Liver (tissue), 9 donors: ENCODE data around the gene CTRB1. TPM values are rescaled to one million over a fixed set of nuclear protein-coding genes. Genes with fewer than 3 reads are reported as not detected.

Experiments
- DNase-seq: peaks from one replicate; pipeline ENCODE4 v3.0.0-alpha.2; 2017; ENCODE audit warnings: low spot score
- H3K27ac ChIP-seq, 2 donors: one replicate each; pipeline ENCODE4 v1.7.0; 2013; ENCODE audit warnings: inconsistent platforms in 2 of 2, low read length in 2 of 2, control low read depth in 1 of 2, low read depth in 1 of 2, mild to moderate bottlenecking in 1 of 2
- H3K27me3 ChIP-seq, 4 donors: one replicate each; pipeline versions ENCODE4 v1.6.1 to v1.7.0; 2013; ENCODE audit warnings: low read length in 3 of 4, inconsistent platforms in 1 of 4, mild to moderate bottlenecking in 1 of 4, moderate library complexity in 1 of 4; ENCODE audit not compliant: control insufficient read depth in 4 of 4, insufficient read depth in 4 of 4
- H3K36me3 ChIP-seq, 4 donors: one replicate each; pipeline versions ENCODE4 v1.6.1 to v1.7.0; 2013; ENCODE audit warnings: low read length in 3 of 4, mild to moderate bottlenecking in 3 of 4, low read depth in 1 of 4, moderate library complexity in 1 of 4; ENCODE audit not compliant: control insufficient read depth in 4 of 4, insufficient read depth in 3 of 4
- H3K4me1 ChIP-seq, 4 donors: one replicate each; pipeline versions ENCODE4 v1.6.1 to v1.7.0; 2013; ENCODE audit warnings: low read length in 3 of 4, mild to moderate bottlenecking in 3 of 4, moderate library complexity in 1 of 4; ENCODE audit not compliant: control insufficient read depth in 4 of 4, insufficient read depth in 4 of 4
- H3K4me3 ChIP-seq, 3 donors: one replicate each; pipeline versions ENCODE4 v1.6.1 to v1.7.0; 2013; ENCODE audit warnings: low read length in 3 of 3, control low read depth in 1 of 3, low read depth in 1 of 3, mild to moderate bottlenecking in 1 of 3
- H3K9ac ChIP-seq, 2 donors: one replicate each; pipeline ENCODE4 v1.7.0; 2013; ENCODE audit warnings: low read length in 2 of 2, mild to moderate bottlenecking in 2 of 2, moderate library complexity in 2 of 2, control low read depth in 1 of 2, low read depth in 1 of 2
- H3K9me3 ChIP-seq, 4 donors: one replicate each; pipeline versions ENCODE4 v1.6.1 to v1.7.0; 2013; ENCODE audit warnings: low read length in 3 of 4; ENCODE audit not compliant: control insufficient read depth in 4 of 4
- ATF3 ChIP-seq: IDR thresholded peaks from 2 replicates; pipeline ENCODE4 v1.6.1; 2016; ENCODE audit warnings: antibody characterized with exemption
- CTCF ChIP-seq: fragments of 150-350 bp; IDR thresholded peaks from 2 replicates; pipeline ENCODE4 v1.5.1; 2017; ENCODE audit warnings: improper control_type of control experiment, low read depth, low read length; ENCODE audit not compliant: missing input control
- FOXA1 ChIP-seq: IDR thresholded peaks from 2 replicates; pipeline ENCODE4 v1.6.1; 2016; ENCODE audit warnings: antibody characterized with exemption
- FOXA2 ChIP-seq: IDR thresholded peaks from 2 replicates; pipeline ENCODE4 v1.6.1; 2016; ENCODE audit warnings: antibody characterized with exemption
- GABPA ChIP-seq, 2 donors: IDR thresholded peaks in 1 of 2; conservative IDR thresholded peaks in 1 of 2; 2 replicates each; pipeline ENCODE4 v1.6.1; 2016; ENCODE audit warnings: antibody characterized with exemption in 2 of 2, mild to moderate bottlenecking in 1 of 2, moderate library complexity in 1 of 2
- HNF4A ChIP-seq, 2 donors: conservative IDR thresholded peaks; 2 replicates each; pipeline ENCODE4 v1.6.1; 2016; ENCODE audit warnings: antibody characterized with exemption in 2 of 2, mild to moderate bottlenecking in 2 of 2
- HNF4G ChIP-seq: IDR thresholded peaks from 2 replicates; pipeline ENCODE4 v1.6.1; 2016; ENCODE audit warnings: antibody characterized with exemption
- JUND ChIP-seq, 2 donors: IDR thresholded peaks; 2 replicates each; pipeline ENCODE4 v1.6.1; 2016; ENCODE audit warnings: antibody characterized with exemption in 2 of 2
- MAX ChIP-seq: IDR thresholded peaks from 2 replicates; pipeline ENCODE4 v1.6.1; 2016; ENCODE audit warnings: antibody characterized with exemption
- RAD21 ChIP-seq, 2 donors: IDR thresholded peaks; 2 replicates each; pipeline ENCODE4 v1.6.1; 2016; ENCODE audit warnings: antibody characterized with exemption in 2 of 2, mild to moderate bottlenecking in 2 of 2
- REST ChIP-seq: IDR thresholded peaks from 2 replicates; pipeline ENCODE4 v1.6.1; 2016; ENCODE audit warnings: antibody characterized with exemption, mild to moderate bottlenecking
- SP1 ChIP-seq: IDR thresholded peaks from 2 replicates; pipeline ENCODE4 v1.6.1; 2018; ENCODE audit warnings: antibody characterized with exemption, mild to moderate bottlenecking
- ZBTB33 ChIP-seq: IDR thresholded peaks from 2 replicates; pipeline ENCODE4 v1.6.1; 2016; ENCODE audit warnings: antibody characterized with exemption
- WGBS: extraction: QIAGEN DNeasy Blood & Tissue Kit; methylation state at CpG from one replicate; pipeline ENCODE4 v1.1.7; 2013; 5-methylcytosine and 5-hydroxymethylcytosine counted together
- polyA plus RNA-seq, 2 donors: library from polyadenylated mRNA; stranded (reverse) in 1 of 2; unstranded in 1 of 2; fragments of 200-250 nt in 1 of 2; fragments of >200 nt in 1 of 2; fragmentation: Nextera tagmentation in 1 of 2; extraction: Ambion mirVana in 1 of 2; gene quantifications; one replicate each; pipeline versions ENCODE4 v1.2.1 to v1.2.3, GENCODE V29; 2013 to 2015
- total RNA-seq, 2 donors: library from RNA; depleted of rRNA; stranded (reverse); fragments of >200 nt; gene quantifications; one replicate each; pipeline ENCODE4 v1.2.3, GENCODE V29; 2014
- donor health status: healthy.
- donor health status: healthy.
- donor health status: healthy.
- donor health status: healthy.
- donor health status: healthy.

CTRB1 gene
- total and polyA plus RNA-seq, 4 donors: not detected

- TF ChIP-seq CTCF: no peak
- no peak for TF ChIP-seq HNF4A (conservative IDR thresholded peaks at IDR 0.05)
Observed at GRCh38 chr16:75207831-75208230, 11.0 kb upstream of the CTRB1 start (continued).

- Histone ChIP-seq H3K27me3 (no peaks in the 10 kb centered on the region), H3K4me1 (no peaks in the 10 kb centered on the region), H3K9me3 (no peaks in the 10 kb centered on the region), H3K4me3 (no peak overlapping the region), H3K9ac (no peak overlapping the region), H3K36me3 (no peaks in the 10 kb centered on the region), H3K27ac (no peak overlapping the region)
- TF ChIP-seq ATF3: no peak
- TF ChIP-seq SP1: no peak
- no peak for TF ChIP-seq FOXA2
- TF ChIP-seq ZBTB33: no peak
- TF ChIP-seq GABPA (IDR thresholded peaks at IDR 0.05 in 1 of 2, conservative IDR thresholded peaks at IDR 0.05 in 1 of 2): no peak
- TF ChIP-seq FOXA1: no peak
- no peak for TF ChIP-seq RAD21 (IDR thresholded peaks at IDR 0.05)
- TF ChIP-seq HNF4A (conservative IDR thresholded peaks at IDR 0.05): no peak
- no peak for TF ChIP-seq JUND (IDR thresholded peaks at IDR 0.05)
- no peak for TF ChIP-seq REST
- no peak for TF ChIP-seq MAX
- TF ChIP-seq CTCF: no peak
- TF ChIP-seq HNF4G: no peak
- WGBS: 86% methylated on average over 13 of the region's 13 CpGs
- DNase-seq: no peak
Observed at GRCh38 chr16:75208242-75208825, 10.5 kb upstream of the CTRB1 start.
